Measurements from ENCODE around the gene SLC9A6.

DNA sequence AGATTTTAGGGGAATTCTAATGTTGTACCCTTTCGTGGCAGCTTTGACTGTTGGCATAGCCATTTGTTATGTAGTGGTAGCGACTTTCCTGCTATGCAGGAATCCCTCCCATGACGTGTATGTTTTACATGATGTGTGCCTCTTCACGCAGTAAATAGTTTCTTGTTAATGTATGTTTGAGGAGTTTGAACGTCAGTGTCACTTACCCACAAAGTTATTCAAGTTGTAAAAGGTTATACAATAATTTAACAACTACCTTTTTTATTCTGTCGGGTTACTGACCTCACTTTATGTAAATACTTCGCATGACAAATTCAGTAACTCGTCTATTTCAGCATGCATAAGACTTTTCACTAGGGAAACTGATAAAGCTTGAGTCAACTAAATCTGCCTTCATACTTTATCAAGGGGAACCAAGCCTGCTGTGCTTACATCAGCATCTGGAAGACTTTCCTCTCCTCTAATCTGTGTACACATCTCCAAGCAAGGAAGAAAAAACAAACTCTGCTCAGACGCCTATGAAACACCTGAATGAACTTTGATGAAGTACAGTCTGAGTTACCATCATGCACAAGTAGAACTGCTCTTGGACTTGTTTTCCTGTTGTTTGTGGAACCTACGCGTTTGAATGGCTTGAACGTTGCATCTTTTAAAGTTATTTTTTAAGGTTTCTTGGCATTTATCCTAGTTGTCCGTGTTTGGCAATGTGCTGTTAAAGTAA, 61.2 kb downstream of the SLC9A6 start:
- TF ChIP-seq NFXL1 (IDR thresholded peaks at IDR 0.05; ENCODE audit: borderline replicate concordance) (no peak), EP300 (IDR thresholded peaks at IDR 0.05; ENCODE audit: borderline replicate concordance in 1 of 2, control insufficient read depth in 1 of 2, low read depth in 2 of 2, low read length in 2 of 2) (no peak), BHLHE40 (IDR thresholded peaks at IDR 0.05; ENCODE audit: borderline replicate concordance in 1 of 2, low read depth in 2 of 2, low read length in 1 of 2) (no peak), POLR2A (IDR thresholded peaks at IDR 0.05; ENCODE audit: low read depth, low read length) (no peak), POLR2AphosphoS5 (IDR thresholded peaks at IDR 0.05; ENCODE audit: low read length) (no peak), RAD21 (IDR thresholded peaks at IDR 0.05; ENCODE audit: insufficient read depth, low read depth, low read length) (no peak)
- TF ChIP-seq, protein P1, sequence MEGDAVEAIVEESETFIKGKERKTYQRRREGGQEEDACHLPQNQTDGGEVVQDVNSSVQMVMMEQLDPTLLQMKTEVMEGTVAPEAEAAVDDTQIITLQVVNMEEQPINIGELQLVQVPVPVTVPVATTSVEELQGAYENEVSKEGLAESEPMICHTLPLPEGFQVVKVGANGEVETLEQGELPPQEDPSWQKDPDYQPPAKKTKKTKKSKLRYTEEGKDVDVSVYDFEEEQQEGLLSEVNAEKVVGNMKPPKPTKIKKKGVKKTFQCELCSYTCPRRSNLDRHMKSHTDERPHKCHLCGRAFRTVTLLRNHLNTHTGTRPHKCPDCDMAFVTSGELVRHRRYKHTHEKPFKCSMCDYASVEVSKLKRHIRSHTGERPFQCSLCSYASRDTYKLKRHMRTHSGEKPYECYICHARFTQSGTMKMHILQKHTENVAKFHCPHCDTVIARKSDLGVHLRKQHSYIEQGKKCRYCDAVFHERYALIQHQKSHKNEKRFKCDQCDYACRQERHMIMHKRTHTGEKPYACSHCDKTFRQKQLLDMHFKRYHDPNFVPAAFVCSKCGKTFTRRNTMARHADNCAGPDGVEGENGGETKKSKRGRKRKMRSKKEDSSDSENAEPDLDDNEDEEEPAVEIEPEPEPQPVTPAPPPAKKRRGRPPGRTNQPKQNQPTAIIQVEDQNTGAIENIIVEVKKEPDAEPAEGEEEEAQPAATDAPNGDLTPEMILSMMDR (IDR thresholded peaks at IDR 0.05 in 2 of 3, conservative IDR thresholded peaks at IDR 0.05 in 1 of 3; ENCODE audit: control insufficient read depth in 2 of 3, extremely low read depth in 1 of 3, insufficient read depth in 1 of 3, low read depth in 3 of 3, low read length in 3 of 3): no peak

Measured in GM12878 (cell line).